CD4-positive, alpha-beta T cell treated with Interleukin-10 for 1 hour (primary cell): ENCODE measurements around the gene TTC23L.
"Not testable (repeated sequence)": the region's sequence is repeated elsewhere in the genome, so short reads cannot be mapped to it uniquely, and the experiment has no call there.

ENCODE experiments used
- DNase-seq: peaks from one replicate; pipeline ENCODE4 v3.0.0-alpha.2; 2020

Gene TTC23L

GRCh38 chr5:34838785-34839714 lies at the start of gene TTC23L:
TTC23L (plus strand) TSS chr5:34839164; CDS start chr5:34840672, 1,508 bp downstream.
- peak; percentile 92 for DNase-seq

- DNase-seq: no peak
Measured at GRCh38 chr5:34789639-34790038, 49.3 kb upstream of the TTC23L start.

- no peak for DNase-seq
Measured at GRCh38 chr5:34790069-34790468, 48.9 kb upstream of the TTC23L start.

- no peak for DNase-seq
Measured at GRCh38 chr5:34791761-34792244, 47.2 kb upstream of the TTC23L start.

GRCh38 chr5:34802834-34803563 lies 36.0 kb upstream of the TTC23L start:
- DNase-seq: no peak

- no peak for DNase-seq
Measured at GRCh38 chr5:34803974-34804732, 34.8 kb upstream of the TTC23L start.

- DNase-seq: no peak
Measured at GRCh38 chr5:34804913-34805312, 34.1 kb upstream of the TTC23L start.

- DNase-seq: no peak
Measured at GRCh38 chr5:34806532-34806931, 32.4 kb upstream of the TTC23L start.

GRCh38 chr5:34811706-34812105 lies 27.3 kb upstream of the TTC23L start:
- DNase-seq: no peak

- DNase-seq: no peak
Measured at GRCh38 chr5:34813509-34813908, 25.5 kb upstream of the TTC23L start.

GRCh38 chr5:34817558-34818351 lies 21.2 kb upstream of the TTC23L start:
- no peak for DNase-seq

- no peak for DNase-seq
Measured at GRCh38 chr5:34818717-34819116, 20.2 kb upstream of the TTC23L start.

GRCh38 chr5:34820593-34820992 lies 18.4 kb upstream of the TTC23L start:
- no peak for DNase-seq

GRCh38 chr5:34822956-34823715 lies 15.8 kb upstream of the TTC23L start:
- no peak for DNase-seq

GRCh38 chr5:34826347-34826746 lies 12.6 kb upstream of the TTC23L start:
- DNase-seq: no peak

- no peak for DNase-seq
Measured at GRCh38 chr5:34827588-34828506, 11.1 kb upstream of the TTC23L start.

- DNase-seq: not testable (repeated sequence)
Measured at GRCh38 chr5:34830827-34831226, 8.1 kb upstream of the TTC23L start.

- no peak for DNase-seq
Measured at GRCh38 chr5:34831303-34831702, 7.7 kb upstream of the TTC23L start.

- no peak for DNase-seq
Measured at GRCh38 chr5:34832568-34832967, 6.4 kb upstream of the TTC23L start.

GRCh38 chr5:34833090-34833489 lies 5.9 kb upstream of the TTC23L start:
- no peak for DNase-seq
